Right hindlimb (tissue), 1 donor: ENCODE results near the gene CLIC5.

Experiments
- DNase-seq: peaks from one replicate; pipeline ENCODE4 v3.0.0-alpha.2; 2018

The CLIC5 gene

GRCh38 chr6:46032110-46032998 is 16.7 kb upstream of the CLIC5 start:
- no peak for DNase-seq

- DNase-seq: no peak
Observed at GRCh38 chr6:46029602-46030001, 13.9 kb upstream of the CLIC5 start.

DNA sequence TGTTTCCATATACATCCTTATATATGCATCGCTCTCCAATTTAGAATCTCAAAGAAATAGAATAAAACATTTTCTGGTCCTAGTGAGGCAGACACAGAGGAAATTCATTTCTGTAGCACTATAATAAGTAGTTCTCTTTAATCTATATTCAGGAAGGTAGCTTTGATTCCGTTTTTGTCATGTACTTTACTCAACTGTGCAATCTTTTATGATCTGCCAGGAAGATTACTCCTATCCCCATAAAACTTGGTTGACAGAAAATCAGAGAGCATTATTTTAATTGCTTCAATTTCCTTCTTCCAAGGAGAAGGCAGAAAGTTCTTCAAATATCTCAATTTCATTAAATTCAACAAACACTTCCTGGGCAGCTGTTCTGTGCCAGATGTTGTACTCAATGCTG is 10.6 kb upstream of the CLIC5 start:
- no peak for DNase-seq

GRCh38 chr6:46025573-46025972 is 9.9 kb upstream of the CLIC5 start:
- no peak for DNase-seq

DNA sequence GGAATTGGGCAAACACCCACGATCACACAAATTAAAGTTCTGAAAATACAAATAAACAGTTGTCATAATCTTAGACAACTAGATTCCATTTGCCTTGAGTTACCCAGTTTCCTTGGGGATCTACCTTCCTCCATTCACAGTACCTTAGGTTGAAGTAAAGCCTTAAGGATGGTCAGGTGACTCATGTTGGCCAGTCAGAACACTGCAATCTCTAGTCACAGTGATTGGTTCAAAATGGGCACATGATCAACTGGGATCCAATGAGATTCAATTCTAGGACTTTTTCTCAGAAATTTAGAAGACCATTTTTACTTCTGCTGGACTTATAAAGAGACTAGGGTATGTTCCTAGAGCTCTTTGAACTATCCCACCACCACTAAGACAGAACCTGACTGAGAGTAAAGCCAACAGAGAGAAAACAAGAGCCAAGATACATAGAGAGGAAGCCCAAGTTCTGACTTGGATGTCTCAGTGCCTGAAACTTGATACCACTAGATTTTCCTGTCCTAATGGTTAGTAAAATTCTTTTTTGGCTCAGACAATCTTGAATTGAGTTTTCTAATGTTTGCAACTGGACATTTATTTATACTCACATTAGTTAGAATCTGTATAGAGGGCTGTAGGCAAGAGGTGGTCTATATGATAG is 8.6 kb upstream of the CLIC5 start:
- DNase-seq: no peak

DNA sequence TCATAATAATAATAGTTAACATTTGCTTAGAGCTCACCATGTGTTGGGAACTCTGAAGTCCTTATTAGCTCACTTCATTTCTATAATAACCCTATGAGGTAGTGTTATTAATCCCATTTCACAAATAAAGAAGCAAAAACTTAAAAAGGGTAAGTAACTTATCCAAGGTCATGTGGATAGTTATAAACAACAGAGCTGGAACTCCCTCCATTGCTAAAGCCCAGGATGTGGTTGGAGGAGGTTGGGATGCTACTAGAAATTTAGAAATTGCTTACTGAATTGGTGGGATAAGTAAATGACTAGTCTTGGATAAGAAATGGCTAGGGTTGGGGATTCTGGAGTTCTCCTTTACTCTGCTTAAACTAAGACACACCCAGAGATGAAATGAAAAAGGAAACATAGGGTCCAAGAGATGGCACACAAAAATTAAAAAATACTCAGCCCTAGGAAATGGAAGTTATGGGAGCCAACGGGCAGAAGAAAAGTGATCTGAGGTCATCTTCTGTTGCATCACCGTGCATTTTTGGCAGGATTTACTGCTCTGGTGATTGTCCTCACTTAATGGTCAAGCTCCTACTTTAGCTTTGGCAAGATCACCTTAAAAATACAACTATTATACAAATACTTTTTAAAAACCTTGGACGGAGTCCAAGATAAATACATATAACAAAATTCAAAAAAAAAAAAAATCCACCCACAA is 7.7 kb upstream of the CLIC5 start:
- DNase-seq: no peak

DNA sequence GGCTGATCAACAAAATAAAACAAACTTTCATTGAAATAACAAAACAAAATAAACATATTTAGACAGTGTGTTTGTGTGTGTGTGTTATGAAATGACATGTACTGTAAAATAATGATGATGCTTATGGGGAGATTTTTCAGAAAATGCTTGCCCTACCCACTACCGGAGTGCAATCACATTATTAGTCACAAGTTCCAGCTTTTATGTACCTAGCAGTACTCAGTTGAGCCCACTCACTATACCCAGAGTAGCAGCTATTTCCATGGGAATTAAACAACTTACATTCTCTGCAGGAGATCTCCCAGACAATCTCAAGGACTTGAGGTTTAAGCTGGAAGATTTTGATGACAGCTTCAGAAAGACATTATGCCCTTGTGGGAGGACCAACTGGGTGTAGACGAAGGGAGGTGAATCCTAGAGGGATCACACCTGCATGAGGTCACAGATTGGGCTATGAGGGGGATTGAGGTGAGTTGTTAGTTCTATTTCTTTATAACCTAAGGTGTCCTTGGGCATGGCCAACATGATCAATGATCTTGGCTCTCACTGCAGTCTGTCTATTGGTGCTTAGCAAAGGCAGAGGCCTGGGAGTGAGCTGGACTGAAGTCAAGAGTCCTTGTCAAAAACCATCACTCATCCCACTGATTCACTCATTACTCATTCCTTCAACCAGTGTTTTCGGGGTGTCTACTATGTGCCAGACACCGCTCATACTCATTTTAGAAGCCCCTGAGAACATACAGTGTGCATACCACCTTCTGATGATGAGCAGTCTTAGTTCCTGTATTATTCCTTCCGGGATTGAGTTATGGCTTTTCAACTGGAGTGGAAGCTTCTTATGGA is 6.7 kb upstream of the CLIC5 start:
- no peak for DNase-seq

- DNase-seq: no peak
Observed at GRCh38 chr6:46017726-46018125, 2.1 kb upstream of the CLIC5 start.

DNA sequence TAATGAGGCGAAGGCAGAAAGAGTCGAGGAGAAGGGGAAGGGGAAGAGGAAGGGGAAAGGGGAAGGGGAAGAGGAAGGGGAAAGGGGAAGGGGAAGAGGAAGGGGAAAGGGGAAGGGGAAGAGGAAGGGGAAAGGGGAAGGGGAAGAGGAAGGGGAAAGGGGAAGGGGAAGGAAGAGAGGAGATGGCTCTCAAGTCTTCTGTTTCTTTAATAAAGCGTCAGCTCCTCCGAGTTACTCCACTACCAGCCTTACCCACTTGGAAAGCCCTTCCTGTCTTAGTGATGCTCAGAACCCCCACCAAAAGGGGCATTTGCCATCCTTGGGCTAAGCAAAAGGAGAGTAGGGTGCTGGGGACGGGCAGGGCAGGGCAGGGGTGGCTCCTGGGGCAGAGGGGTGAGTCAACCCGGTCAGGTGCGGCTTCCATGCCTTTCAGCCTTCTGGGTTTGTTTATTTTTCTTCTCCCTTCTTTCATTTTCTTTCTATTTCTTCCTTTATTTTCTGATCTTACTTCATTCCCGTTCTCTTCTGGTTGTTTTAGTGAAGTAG is 476 bp upstream of the CLIC5 start:
- no peak for DNase-seq

- no peak for DNase-seq
Observed at GRCh38 chr6:46014511-46015118, 1.0 kb downstream of the CLIC5 start.

DNA sequence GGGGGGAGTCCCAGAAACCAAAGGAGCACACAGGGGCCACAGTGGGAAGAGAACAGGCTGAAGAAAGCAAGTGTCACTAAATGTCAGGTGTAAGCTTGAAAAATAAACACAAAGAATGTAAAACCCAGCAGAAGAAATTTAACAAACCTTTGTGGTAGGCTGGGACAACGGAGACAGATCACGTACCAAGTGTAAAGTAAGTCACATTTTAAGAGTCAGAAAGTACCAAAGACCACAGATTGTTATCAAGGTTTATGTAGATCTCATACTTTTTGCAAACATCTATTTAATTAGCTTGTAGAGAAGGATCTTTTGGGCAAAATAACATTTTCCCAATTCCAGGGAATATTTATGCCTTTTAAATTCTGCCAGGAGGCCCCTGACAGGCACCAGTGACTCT is 1.6 kb downstream of the CLIC5 start:
- no peak for DNase-seq

DNA sequence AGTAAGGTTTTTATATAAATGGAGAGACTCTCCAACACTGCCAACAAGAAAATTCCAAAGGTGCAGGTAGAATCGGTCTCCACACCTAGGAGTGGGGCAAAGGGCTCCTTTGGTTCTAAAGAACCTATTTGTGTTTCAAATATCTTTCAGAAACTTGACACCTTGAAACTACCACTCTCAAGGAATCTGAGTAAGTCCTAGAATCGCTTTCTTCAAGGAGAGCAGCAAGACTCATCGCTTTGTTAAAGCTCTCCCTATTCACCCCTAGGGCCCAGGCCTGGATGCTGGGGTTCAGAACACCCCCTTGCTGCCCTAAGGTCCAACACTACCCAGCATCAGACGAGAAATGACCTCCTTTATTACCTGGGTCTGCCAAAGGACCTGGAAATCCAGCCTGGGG is 2.0 kb downstream of the CLIC5 start:
- no peak for DNase-seq

DNA sequence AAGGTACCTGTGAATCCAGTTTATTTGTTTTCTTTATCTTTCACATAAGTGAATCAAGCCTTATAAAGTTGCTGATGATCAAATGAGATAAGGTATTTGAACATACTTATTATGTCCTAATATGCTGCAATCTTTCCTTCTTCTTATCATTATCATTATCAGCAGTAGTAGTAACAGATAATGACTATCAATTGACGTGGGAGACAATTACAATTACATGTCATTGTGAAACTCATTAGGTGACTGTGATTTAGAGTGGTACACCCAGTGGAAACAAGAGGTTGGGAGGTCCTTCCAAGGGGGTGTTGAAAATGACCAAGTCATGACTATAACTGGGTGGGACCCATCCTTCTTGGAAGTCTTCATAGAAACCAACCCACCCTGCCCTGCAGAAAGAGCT is 2.8 kb downstream of the CLIC5 start:
- no peak for DNase-seq

- no peak for DNase-seq
Observed at GRCh38 chr6:46011188-46012085, 4.2 kb downstream of the CLIC5 start.

DNA sequence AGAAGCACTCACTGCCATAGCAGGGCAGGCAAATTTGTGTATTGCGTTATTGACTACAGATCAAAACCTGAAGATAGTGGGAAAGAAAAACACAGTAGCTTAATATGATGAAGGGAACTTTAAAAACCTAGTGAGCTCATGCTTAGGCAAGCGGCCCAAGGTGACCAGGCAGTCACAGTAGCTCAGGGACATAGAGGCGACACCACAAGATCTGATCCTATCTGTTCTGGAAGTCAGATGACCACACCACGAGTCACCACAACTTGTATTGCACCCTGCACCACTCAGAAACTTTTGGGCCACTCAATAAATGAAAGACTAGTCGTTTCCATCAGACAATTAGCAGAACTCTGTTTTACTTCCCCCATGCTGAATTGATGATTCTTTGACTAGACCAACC is 4.9 kb downstream of the CLIC5 start:
- DNase-seq: no peak

DNA sequence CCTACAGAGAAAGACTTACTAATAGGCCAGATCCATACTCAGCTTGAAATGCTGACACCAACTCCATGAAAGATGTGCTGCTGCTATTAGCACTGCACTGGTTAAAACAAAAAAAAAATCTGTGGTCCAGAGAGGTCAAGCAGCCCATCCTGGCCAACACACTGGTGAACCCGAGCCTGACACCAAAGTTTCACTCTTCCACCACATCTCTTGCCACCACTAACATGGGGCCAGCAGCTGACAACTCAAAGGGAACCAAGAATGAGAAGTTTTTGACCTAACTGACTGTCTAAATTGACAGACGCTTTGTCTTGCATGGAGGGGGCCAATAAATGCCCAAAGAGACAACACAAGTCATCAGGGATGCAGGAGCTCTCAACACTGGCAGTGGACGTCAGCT is 5.4 kb downstream of the CLIC5 start:
- no peak for DNase-seq

DNA sequence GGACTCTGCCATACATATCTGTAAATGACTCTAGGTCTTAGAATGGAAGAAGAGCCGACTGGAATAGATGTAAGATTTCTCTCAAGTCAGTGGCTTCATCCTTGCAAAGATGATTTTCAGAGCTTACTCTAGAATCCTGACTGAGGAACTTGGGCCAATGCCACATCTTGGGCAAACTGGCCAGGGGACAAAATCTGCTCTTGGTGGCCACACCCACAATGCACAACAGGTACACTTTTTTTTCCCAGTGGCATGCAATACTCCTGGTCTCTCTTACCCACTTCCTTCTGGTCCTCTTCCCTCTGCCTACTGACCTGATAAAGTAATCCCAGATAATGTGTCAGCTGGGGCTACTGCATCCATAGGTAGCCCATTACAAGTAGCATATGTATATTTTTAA is 13.4 kb downstream of the CLIC5 start:
- no peak for DNase-seq

DNA sequence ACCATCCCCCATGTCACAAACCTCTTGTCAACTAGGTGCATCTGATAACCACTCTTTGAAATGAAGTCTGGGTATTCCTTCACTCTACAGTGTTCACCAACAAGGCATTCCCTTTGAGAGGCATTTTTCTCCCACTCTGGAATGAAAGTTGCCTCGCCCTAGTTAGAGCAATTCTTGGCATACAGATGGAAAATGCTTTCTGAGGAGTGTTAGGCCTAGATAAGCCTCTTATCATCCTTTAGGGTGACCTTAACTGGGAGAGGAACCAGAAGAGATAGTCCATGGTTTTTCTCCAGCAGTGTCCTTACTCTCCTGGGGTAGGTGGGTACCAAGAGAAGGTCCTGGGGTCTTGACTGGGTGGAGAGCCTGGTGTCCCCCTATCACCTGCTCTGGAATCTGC is 14.8 kb downstream of the CLIC5 start:
- no peak for DNase-seq

DNA sequence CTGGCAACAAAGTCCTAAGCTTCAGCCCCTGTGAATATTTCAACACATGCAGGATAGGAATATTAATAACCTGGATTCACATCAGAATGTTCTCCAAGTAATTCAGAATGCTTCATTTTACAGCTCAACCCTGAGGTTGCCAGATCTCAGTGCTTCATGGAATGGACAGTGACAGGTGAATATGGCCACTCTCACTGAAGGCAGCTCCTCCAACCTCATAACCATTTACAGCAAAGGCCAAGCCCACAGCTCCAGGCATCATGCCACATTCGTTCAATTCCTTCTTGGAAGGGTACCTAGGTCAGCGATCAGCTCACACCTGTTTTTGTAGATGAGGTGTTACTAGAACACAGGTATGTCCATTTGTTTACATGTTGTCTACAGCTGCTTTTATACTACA is 17.1 kb downstream of the CLIC5 start:
- no peak for DNase-seq

DNA sequence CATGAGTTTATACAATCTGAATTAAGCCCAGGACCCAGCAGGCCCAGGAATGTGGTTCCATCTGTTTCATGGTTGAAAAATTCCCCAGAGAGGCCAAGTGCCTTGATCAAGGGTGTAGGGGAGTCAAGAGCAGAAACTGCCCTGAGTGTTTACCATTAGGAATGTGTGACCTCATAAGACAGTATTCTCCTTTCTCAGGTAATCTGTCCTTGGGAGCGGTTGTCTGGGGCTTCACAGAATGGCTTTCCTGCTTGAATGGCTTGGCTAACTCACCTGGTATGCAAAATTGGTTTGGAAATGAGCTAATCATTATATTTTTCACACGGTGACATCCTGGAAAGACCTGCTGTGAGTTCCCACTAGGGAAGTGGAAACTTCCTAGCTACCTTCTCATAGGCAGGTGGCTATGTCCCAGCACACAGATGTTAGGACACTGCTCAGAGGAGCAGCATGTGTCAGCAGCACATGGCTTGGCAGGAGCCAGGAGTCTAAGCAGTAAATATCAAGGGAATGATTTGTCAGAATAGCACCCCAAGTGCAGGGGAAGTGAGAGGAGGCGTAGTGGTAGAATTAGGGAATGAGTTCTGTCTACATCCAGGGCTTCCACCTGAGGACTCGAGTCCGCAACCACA is 17.7 kb downstream of the CLIC5 start:
- no peak for DNase-seq

- no peak for DNase-seq
Observed at GRCh38 chr6:45991189-45991588, 24.5 kb downstream of the CLIC5 start.
